HepG2 (cell line): Measurements from ENCODE around the gene JAG1. TPM values are rescaled to one million over a fixed set of nuclear protein-coding genes. Genes with fewer than 3 reads are reported as not detected.

Source experiments
- ARID2 ChIP-seq: sonication (generic); formaldehyde crosslinking; IDR thresholded peaks from 2 replicates; pipeline ENCODE4 v1.8.1; 2022; ENCODE audit warnings: mild to moderate bottlenecking, missing genetic modification reagents, borderline replicate concordance
- ATRX ChIP-seq: sonication (generic); formaldehyde crosslinking; IDR thresholded peaks from 2 replicates; pipeline ENCODE4 v1.4.0; 2020; ENCODE audit warnings: missing genetic modification reagents, borderline replicate concordance
- KAT8 ChIP-seq: IDR thresholded peaks from 2 replicates; pipeline ENCODE4 v1.6.1; 2016; ENCODE audit warnings: missing genetic modification reagents, missing compliant biosample characterization
- MEF2D ChIP-seq: sonication (generic); formaldehyde crosslinking; IDR thresholded peaks from 2 replicates; pipeline ENCODE4 v1.5.1; 2020; ENCODE audit warnings: mild to moderate bottlenecking, missing genetic modification reagents
- MTA1 ChIP-seq: sonication (generic); formaldehyde crosslinking; IDR thresholded peaks from 2 replicates; pipeline ENCODE4 v1.4.0; 2020; ENCODE audit warnings: missing genetic modification reagents, mild to moderate bottlenecking, borderline replicate concordance
- NBN ChIP-seq: fragments of 450-650 bp; conservative IDR thresholded peaks from 2 replicates; pipeline ENCODE4 v1.6.1; 2017
- NKX3-1 ChIP-seq: sonication (generic); formaldehyde crosslinking; IDR thresholded peaks from 2 replicates; pipeline ENCODE4 v1.5.0; 2020; ENCODE audit warnings: missing genetic modification reagents
- NRL ChIP-seq: sonication (generic); formaldehyde crosslinking; IDR thresholded peaks from 2 replicates; pipeline ENCODE4 v1.5.0; 2020; ENCODE audit warnings: missing genetic modification reagents, mild to moderate bottlenecking, moderate library complexity, borderline replicate concordance
- SP4 ChIP-seq: sonication (generic); formaldehyde crosslinking; IDR thresholded peaks from 2 replicates; pipeline ENCODE4 v1.8.1; 2023; ENCODE audit warnings: mild to moderate bottlenecking, missing genetic modification reagents
- SRSF4 ChIP-seq: fragments of 200-400 bp; formaldehyde crosslinking; IDR thresholded peaks from one replicate; pipeline ENCODE4 v1.6.1; 2018; ENCODE audit warnings: mild to moderate bottlenecking, low read depth, low read length, moderate library complexity; ENCODE audit not compliant: poor library complexity, severe bottlenecking
- ZFX ChIP-seq: sonication (generic); formaldehyde crosslinking; IDR thresholded peaks from 2 replicates; pipeline ENCODE4 v1.4.0; 2020; ENCODE audit warnings: mild to moderate bottlenecking, low read depth, missing genetic modification reagents, moderate library complexity
- polyA plus RNA-seq, 8 experiments: library from polyadenylated mRNA; depleted of rRNA in 3 of 8; stranded (reverse) in 7 of 8; unstranded in 1 of 8; fragments of >200 nt; fragmentation: Illumina TruSeq in 4 of 8; extraction: Trizol in 4 of 8; gene quantifications; 2 replicates each; pipeline versions ENCODE4 v1.2.1 to v1.2.3, GENCODE V29; 2011 to 2016; ENCODE audit warnings: low read depth in 4 of 8, missing spikeins in 1 of 8, mixed read lengths in 1 of 8; ENCODE audit not compliant: insufficient read depth in 1 of 8
- total RNA-seq, 5 experiments: library from RNA; depleted of rRNA; stranded (reverse); fragments of >200 nt; fragmentation: Illumina TruSeq; extraction: Trizol; gene quantifications; 2 replicates each; pipeline ENCODE4 v1.2.3, GENCODE V29; 2016; ENCODE audit warnings: low read depth in 1 of 5
- TF ChIP-seq, protein P1 (sequence below): sonication (generic); formaldehyde crosslinking; IDR thresholded peaks from 2 replicates; pipeline ENCODE4 v1.5.1; 2020; ENCODE audit warnings: mild to moderate bottlenecking, missing genetic modification reagents, moderate library complexity
- TF ChIP-seq, protein P2 (sequence below): sonication (generic); formaldehyde crosslinking; IDR thresholded peaks from 2 replicates; pipeline ENCODE4 v1.4.0; 2020; ENCODE audit warnings: low read depth, missing genetic modification reagents
- TF ChIP-seq, protein P3 (sequence below): sonication (generic); formaldehyde crosslinking; IDR thresholded peaks from 2 replicates; pipeline ENCODE4 v1.5.0; 2020; ENCODE audit warnings: mild to moderate bottlenecking, low read depth, missing genetic modification reagents, borderline replicate concordance
- TF ChIP-seq, protein P4 (sequence below): sonication (generic); formaldehyde crosslinking; IDR thresholded peaks from 2 replicates; pipeline ENCODE4 v1.9.0; 2022; ENCODE audit warnings: missing genetic modification reagents, mild to moderate bottlenecking, borderline replicate concordance
- TF ChIP-seq, protein P5 (sequence below): sonication (generic); formaldehyde crosslinking; conservative IDR thresholded peaks from 2 replicates; pipeline ENCODE4 v1.5.0; 2020; ENCODE audit warnings: missing genetic modification reagents

JAG1 gene
- total and polyA plus RNA-seq, 2 of the 13 experiments (the other 11 are each of a cell fraction or from before 2014, with no cell fraction given) = 47.1 to 56.3 TPM

DNA sequence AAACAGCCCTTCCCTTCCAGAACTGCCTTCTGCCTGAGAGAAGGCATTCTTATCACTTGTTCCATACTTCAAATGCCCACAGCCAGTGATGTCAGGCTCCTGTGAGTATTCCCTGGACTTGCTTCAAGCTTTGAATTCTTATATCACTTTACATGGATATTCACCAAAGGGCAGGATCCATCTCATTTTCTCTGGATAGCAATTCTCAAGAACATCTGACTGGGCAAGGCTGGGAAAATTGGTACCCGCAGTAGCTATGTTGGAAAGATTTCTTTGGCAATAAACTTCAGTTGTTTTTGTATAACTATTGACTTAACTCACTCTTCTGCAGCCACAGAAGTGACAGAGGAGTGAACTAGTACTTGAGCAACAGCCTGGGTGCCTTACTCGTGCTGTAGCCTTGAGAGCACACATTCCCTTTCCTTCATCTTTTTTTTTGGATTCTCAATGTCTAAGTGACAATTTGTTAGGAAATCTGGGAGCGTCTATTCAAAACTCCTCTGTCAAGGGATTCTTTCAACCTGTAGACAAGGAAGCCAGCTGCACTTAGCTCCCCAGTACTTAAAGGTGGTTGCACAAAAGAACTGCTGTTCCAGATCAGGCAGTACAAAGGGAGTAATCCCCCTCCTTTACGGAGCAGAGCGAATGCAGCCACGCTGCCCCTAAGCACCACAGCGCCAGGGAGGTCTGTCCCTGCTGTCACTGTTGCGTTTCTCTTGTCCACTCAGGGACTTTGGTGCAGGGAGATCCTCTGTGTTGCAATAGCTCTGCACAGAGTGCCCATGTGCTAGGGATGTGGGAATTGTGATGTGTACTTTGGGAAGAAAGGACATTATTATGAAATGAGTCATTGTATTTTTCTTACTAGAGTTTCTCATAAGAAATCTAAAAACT is 69.6 kb downstream of the JAG1 start (continued):
- TF ChIP-seq SRSF4 (no peak), MEF2D (CRISPR knock-in tag) (peak; percentile 90), ZFX (CRISPR knock-in tag) (peak; percentile 37; the same call in 1 of the 2 replicates), NRL (no peak), NKX3-1 (CRISPR knock-in tag) (peak; percentile 51; the same call in 1 of the 2 replicates), SP4 (CRISPR knock-in tag) (no peak), ARID2 (CRISPR knock-in tag) (peak; percentile 92; the same call in 1 of the 2 replicates), KAT8 (CRISPR knock-in tag) (peak; percentile 92), MTA1 (peak; percentile 99), ATRX (CRISPR knock-in tag) (0 out of 2 replicates have a peak, but pooled peaks have one; percentile 33), NBN (no peak)
- TF ChIP-seq, protein P1, sequence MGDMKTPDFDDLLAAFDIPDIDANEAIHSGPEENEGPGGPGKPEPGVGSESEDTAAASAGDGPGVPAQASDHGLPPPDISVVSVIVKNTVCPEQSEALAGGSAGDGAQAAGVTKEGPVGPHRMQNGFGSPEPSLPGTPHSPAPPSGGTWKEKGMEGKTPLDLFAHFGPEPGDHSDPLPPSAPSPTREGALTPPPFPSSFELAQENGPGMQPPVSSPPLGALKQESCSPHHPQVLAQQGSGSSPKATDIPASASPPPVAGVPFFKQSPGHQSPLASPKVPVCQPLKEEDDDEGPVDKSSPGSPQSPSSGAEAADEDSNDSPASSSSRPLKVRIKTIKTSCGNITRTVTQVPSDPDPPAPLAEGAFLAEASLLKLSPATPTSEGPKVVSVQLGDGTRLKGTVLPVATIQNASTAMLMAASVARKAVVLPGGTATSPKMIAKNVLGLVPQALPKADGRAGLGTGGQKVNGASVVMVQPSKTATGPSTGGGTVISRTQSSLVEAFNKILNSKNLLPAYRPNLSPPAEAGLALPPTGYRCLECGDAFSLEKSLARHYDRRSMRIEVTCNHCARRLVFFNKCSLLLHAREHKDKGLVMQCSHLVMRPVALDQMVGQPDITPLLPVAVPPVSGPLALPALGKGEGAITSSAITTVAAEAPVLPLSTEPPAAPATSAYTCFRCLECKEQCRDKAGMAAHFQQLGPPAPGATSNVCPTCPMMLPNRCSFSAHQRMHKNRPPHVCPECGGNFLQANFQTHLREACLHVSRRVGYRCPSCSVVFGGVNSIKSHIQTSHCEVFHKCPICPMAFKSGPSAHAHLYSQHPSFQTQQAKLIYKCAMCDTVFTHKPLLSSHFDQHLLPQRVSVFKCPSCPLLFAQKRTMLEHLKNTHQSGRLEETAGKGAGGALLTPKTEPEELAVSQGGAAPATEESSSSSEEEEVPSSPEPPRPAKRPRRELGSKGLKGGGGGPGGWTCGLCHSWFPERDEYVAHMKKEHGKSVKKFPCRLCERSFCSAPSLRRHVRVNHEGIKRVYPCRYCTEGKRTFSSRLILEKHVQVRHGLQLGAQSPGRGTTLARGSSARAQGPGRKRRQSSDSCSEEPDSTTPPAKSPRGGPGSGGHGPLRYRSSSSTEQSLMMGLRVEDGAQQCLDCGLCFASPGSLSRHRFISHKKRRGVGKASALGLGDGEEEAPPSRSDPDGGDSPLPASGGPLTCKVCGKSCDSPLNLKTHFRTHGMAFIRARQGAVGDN (CRISPR knock-in tag) = peak; percentile 77
- TF ChIP-seq, protein P2, sequence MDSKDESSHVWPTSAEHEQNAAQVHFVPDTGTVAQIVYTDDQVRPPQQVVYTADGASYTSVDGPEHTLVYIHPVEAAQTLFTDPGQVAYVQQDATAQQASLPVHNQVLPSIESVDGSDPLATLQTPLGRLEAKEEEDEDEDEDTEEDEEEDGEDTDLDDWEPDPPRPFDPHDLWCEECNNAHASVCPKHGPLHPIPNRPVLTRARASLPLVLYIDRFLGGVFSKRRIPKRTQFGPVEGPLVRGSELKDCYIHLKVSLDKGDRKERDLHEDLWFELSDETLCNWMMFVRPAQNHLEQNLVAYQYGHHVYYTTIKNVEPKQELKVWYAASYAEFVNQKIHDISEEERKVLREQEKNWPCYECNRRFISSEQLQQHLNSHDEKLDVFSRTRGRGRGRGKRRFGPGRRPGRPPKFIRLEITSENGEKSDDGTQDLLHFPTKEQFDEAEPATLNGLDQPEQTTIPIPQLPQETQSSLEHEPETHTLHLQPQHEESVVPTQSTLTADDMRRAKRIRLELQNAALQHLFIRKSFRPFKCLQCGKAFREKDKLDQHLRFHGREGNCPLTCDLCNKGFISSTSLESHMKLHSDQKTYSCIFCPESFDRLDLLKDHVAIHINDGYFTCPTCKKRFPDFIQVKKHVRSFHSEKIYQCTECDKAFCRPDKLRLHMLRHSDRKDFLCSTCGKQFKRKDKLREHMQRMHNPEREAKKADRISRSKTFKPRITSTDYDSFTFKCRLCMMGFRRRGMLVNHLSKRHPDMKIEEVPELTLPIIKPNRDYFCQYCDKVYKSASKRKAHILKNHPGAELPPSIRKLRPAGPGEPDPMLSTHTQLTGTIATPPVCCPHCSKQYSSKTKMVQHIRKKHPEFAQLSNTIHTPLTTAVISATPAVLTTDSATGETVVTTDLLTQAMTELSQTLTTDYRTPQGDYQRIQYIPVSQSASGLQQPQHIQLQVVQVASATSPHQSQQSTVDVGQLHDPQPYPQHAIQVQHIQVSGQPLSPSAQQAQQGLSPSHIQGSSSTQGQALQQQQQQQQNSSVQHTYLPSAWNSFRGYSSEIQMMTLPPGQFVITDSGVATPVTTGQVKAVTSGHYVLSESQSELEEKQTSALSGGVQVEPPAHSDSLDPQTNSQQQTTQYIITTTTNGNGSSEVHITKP (CRISPR knock-in tag) = peak; percentile 92
- TF ChIP-seq, protein P3, sequence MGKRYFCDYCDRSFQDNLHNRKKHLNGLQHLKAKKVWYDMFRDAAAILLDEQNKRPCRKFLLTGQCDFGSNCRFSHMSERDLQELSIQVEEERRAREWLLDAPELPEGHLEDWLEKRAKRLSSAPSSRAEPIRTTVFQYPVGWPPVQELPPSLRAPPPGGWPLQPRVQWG (CRISPR knock-in tag) = no peak
- TF ChIP-seq, protein P4, sequence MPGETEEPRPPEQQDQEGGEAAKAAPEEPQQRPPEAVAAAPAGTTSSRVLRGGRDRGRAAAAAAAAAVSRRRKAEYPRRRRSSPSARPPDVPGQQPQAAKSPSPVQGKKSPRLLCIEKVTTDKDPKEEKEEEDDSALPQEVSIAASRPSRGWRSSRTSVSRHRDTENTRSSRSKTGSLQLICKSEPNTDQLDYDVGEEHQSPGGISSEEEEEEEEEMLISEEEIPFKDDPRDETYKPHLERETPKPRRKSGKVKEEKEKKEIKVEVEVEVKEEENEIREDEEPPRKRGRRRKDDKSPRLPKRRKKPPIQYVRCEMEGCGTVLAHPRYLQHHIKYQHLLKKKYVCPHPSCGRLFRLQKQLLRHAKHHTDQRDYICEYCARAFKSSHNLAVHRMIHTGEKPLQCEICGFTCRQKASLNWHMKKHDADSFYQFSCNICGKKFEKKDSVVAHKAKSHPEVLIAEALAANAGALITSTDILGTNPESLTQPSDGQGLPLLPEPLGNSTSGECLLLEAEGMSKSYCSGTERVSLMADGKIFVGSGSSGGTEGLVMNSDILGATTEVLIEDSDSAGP (CRISPR knock-in tag) = peak; percentile 73; the same call in 1 of the 2 replicates
- TF ChIP-seq, protein P5, sequence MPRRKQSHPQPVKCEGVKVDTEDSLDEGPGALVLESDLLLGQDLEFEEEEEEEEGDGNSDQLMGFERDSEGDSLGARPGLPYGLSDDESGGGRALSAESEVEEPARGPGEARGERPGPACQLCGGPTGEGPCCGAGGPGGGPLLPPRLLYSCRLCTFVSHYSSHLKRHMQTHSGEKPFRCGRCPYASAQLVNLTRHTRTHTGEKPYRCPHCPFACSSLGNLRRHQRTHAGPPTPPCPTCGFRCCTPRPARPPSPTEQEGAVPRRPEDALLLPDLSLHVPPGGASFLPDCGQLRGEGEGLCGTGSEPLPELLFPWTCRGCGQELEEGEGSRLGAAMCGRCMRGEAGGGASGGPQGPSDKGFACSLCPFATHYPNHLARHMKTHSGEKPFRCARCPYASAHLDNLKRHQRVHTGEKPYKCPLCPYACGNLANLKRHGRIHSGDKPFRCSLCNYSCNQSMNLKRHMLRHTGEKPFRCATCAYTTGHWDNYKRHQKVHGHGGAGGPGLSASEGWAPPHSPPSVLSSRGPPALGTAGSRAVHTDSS (CRISPR knock-in tag) = no peak
